MCF 10A (cell line): ENCODE results near the gene SLC3A2. TPM values are rescaled to one million over a fixed set of nuclear protein-coding genes. Genes with fewer than 3 reads are reported as not detected.

ENCODE experiments used
- BruUV-seq: library from RNA; stranded (reverse); fragments of 400-500 nt; replicated peaks from 2 replicates; lab custom pipeline; 2021; lab: Mats Ljungman, UMichigan
- CTCF ChIA-PET: fragments of 300-600 bp; sonication (Branson Sonifier 250); formaldehyde crosslinking; extraction: SDS; loops from one replicate; lab custom pipeline; 2021; ENCODE audit warnings: antibody characterized with exemption, inconsistent platforms; lab: Yijun Ruan, JAX
- POLR2A ChIA-PET: fragments of 300-600, 350-650 bp; sonication (Branson Sonifier 250); formaldehyde crosslinking; extraction: SDS; loops from one replicate; lab custom pipeline; 2020; ENCODE audit warnings: antibody characterized with exemption, inconsistent platforms; lab: Yijun Ruan, JAX
- DNase-seq: peaks from one replicate; pipeline ENCODE4 v3.0.0-alpha.2; 2018; ENCODE audit not compliant: unreplicated experiment
- H3K27ac Mint-ChIP-seq: one replicate; pipeline ENCODE4 v1.8.0; 2022; ENCODE audit warnings: mild to moderate bottlenecking, low read depth, mixed read lengths; ENCODE audit not compliant: unreplicated experiment
- H3K27me3 Mint-ChIP-seq: one replicate; pipeline ENCODE4 v1.8.0; 2022; ENCODE audit warnings: mixed read lengths; ENCODE audit not compliant: insufficient read depth, unreplicated experiment
- H3K36me3 Mint-ChIP-seq: one replicate; pipeline ENCODE4 v1.8.0; 2022; ENCODE audit warnings: mild to moderate bottlenecking, moderate library complexity, mixed read lengths; ENCODE audit not compliant: insufficient read depth, unreplicated experiment
- H3K4me1 Mint-ChIP-seq: one replicate; pipeline ENCODE4 v1.8.0; 2022; ENCODE audit warnings: mixed read lengths; ENCODE audit not compliant: insufficient read depth, unreplicated experiment
- H3K4me3 Mint-ChIP-seq: one replicate; pipeline ENCODE4 v1.8.0; 2022; ENCODE audit warnings: mild to moderate bottlenecking, moderate library complexity, mixed read lengths; ENCODE audit not compliant: unreplicated experiment
- H3K9me3 Mint-ChIP-seq: one replicate; pipeline ENCODE4 v1.8.0; 2022; ENCODE audit warnings: mixed read lengths; ENCODE audit not compliant: unreplicated experiment
- intact Hi-C: fragments of 100-400 bp; cut with micrococcal nuclease; formaldehyde crosslinking; loops from 2 replicates; pipeline ENCODE4 v1.14.1; 2022
- total RNA-seq: library from RNA; stranded (reverse); gene quantifications from 2 replicates; pipeline ENCODE4 v1.2.3, GENCODE V29; 2022
- TF ChIP-seq, protein P1 (sequence below): fragments of 200-600 bp; IDR thresholded peaks from one replicate; pipeline ENCODE4 v1.8.0; 2022; ENCODE audit warnings: antibody characterized with exemption, mild to moderate bottlenecking; ENCODE audit not compliant: unreplicated experiment

The SLC3A2 gene
- total RNA-seq, 1 experiment from 2014 or later = 896 TPM

DNA sequence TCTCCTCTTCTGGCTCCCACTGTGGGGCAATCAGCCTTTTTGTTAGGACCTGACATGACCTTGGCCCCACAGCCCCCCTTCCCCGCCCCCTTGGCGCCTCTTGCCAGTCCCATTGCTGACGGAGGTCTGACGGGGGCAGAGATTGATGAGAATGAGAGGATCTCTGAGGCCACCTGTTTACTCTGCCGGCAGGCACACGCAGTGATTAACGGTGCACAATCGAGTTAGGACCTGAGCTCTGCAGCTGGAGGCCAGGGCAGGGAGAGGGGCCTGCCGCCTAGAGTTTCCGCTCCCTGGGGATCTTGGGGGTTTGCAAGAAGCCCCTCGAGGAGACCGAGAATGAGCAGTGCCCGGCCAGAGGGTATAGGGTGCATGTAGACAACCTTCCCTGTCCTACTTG, 47.3 kb downstream of the SLC3A2 start:
- H3K27me3 Mint-ChIP-seq = peaks cover 19% of the 10 kb centered on the region
- TF ChIP-seq, protein P1, sequence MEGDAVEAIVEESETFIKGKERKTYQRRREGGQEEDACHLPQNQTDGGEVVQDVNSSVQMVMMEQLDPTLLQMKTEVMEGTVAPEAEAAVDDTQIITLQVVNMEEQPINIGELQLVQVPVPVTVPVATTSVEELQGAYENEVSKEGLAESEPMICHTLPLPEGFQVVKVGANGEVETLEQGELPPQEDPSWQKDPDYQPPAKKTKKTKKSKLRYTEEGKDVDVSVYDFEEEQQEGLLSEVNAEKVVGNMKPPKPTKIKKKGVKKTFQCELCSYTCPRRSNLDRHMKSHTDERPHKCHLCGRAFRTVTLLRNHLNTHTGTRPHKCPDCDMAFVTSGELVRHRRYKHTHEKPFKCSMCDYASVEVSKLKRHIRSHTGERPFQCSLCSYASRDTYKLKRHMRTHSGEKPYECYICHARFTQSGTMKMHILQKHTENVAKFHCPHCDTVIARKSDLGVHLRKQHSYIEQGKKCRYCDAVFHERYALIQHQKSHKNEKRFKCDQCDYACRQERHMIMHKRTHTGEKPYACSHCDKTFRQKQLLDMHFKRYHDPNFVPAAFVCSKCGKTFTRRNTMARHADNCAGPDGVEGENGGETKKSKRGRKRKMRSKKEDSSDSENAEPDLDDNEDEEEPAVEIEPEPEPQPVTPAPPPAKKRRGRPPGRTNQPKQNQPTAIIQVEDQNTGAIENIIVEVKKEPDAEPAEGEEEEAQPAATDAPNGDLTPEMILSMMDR = no peak
- ChIA-PET CTCF (interaction anchor here (2.2 kb wide), 1 partner anchor 22 kb away, joined by 16 read pairs; no protein-coding TSS in a partner anchor), POLR2A (interaction anchor here (1.2 kb wide), 1 partner anchor 17 kb away, joined by 4 read pairs; no protein-coding TSS in a partner anchor)
- no peaks in the 10 kb centered on the region for H3K9me3 Mint-ChIP-seq
- peaks cover 8% of the 10 kb centered on the region for H3K4me1 Mint-ChIP-seq
- no TSS peak for BruUV-seq
- no peak overlapping the region for H3K4me3 Mint-ChIP-seq
- H3K36me3 Mint-ChIP-seq = no peaks in the 10 kb centered on the region
- intact Hi-C loops = no loop called here
- H3K27ac Mint-ChIP-seq = no peak overlapping the region
- DNase-seq = no peak

DNA sequence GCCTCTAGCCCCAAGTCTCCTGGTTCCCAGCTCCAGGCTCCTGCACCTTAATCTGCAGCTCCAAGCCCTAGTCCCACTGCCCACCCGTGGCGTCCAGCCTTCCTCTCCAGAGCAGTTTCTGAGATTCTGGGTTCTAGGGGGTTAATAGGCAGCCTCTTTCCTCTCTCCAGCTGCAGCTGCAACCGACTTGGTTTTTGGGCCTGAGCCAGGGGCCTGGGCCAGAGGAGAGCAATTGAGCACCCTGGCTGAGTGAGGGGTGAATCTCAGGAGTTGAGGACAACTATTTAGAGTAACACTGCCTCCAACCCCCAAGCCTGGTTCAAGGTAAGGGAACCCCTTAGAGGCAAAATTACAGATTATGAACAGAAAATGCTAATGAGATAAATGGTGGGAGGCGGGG, 49.5 kb downstream of the SLC3A2 start:
- H3K36me3 Mint-ChIP-seq = no peaks in the 10 kb centered on the region
- peaks cover 18% of the 10 kb centered on the region for H3K27me3 Mint-ChIP-seq
- TF ChIP-seq, protein P1 = no peak
- DNase-seq = no peak
- no peaks in the 10 kb centered on the region for H3K9me3 Mint-ChIP-seq
- ChIA-PET CTCF (interaction anchor here (1.2 to 4.2 kb wide), 3 partner anchors 24 to 45 kb away, joined by 3 to 28 read pairs (median 4); no protein-coding TSS in a partner anchor), POLR2A (no interaction called here)
- peaks cover 8% of the 10 kb centered on the region for H3K4me1 Mint-ChIP-seq
- no peak overlapping the region for H3K27ac Mint-ChIP-seq
- no TSS peak for BruUV-seq
- intact Hi-C loops = no loop called here
- no peak overlapping the region for H3K4me3 Mint-ChIP-seq

DNA sequence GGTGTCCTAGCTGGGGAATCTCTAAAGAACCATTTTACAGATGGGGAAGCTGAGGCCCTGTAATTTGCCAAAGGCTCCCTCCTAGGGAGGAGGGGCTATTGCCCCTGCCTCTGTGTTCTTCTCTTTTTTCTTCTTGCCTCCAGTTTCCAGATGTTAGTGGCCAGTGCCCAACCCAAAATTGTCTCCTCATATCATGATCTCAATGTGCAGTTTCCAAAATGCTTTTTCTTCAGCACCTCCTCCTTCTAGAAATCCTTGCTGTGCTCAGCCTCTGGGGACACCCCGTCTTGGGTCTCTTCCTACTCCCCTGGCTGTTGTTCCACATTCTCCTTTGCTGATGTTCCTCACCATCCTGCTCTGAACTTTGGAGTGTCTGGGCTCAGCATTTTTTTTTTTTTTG, 50.0 kb downstream of the SLC3A2 start:
- intact Hi-C loops = no loop called here
- CTCF ChIA-PET = interaction anchor here (0.6 to 4.2 kb wide), 6 partner anchors 8 to 105 kb away, joined by 3 to 28 read pairs (median 4); no protein-coding TSS in a partner anchor
- Mint-ChIP-seq H3K36me3 (no peaks in the 10 kb centered on the region), H3K27me3 (peaks cover 18% of the 10 kb centered on the region), H3K4me1 (peaks cover 8% of the 10 kb centered on the region), H3K9me3 (no peaks in the 10 kb centered on the region), H3K4me3 (no peak overlapping the region), H3K27ac (no peak overlapping the region)
- DNase-seq = no peak
- POLR2A ChIA-PET = no interaction called here
- BruUV-seq = no TSS peak
- TF ChIP-seq, protein P1 = no peak

DNA sequence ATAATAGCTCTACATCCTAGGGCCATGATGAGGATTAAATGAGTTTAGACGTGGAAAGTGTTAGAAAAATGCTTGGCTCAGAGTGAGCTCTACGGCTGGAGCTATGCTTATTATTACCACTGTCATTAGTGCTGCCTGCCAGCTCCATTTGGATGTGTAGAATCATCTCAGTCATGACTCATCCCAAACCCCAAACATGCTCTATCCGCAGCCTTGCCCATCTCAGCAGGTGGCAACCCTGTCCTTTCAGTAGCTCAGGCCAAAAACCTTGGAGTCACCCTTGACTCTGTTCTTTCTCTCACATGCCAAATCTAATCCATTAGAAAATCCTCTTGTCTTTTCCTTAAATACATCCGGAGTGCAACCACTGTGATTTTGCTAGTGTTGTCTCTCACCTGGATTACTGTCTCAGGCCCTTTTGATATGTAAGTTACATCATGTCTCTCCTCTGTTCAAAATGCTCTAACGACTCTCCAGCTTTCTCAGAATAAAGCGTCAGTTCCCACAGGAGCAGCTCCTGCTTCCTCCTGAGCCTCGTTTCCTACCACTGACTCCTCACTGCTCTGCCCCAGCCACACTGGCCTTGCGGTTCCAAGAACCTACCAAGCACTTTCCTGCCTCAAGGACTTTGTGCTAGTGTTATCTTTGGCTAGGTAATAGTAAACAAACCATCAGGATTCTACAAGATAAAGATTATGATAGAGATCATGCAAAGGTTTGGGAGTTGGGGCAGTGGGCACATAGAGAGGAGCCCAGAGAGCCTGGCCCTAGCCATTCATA, 51.0 kb downstream of the SLC3A2 start:
- Mint-ChIP-seq H3K4me3 (no peak overlapping the region), H3K9me3 (no peaks in the 10 kb centered on the region), H3K36me3 (no peaks in the 10 kb centered on the region), H3K4me1 (peaks cover 8% of the 10 kb centered on the region), H3K27me3 (peaks cover 18% of the 10 kb centered on the region), H3K27ac (no peak overlapping the region)
- peak; percentile 79 for DNase-seq
- POLR2A ChIA-PET = interaction anchor here (0.5 to 1.1 kb wide), 2 partner anchors 9 to 430 kb away, joined by 3 read pairs; no protein-coding TSS in a partner anchor
- intact Hi-C loops = no loop called here
- TF ChIP-seq, protein P1 = no peak
- CTCF ChIA-PET = interaction anchor here (0.6 to 4.2 kb wide), 12 partner anchors 9 to 599 kb away, joined by 3 to 28 read pairs (median 3); partner anchors contain the start of gene TMEM223
- no TSS peak for BruUV-seq
